K562 (cell line): Measurements from ENCODE around the gene SYNRG. TPM values are rescaled to one million over a fixed set of nuclear protein-coding genes. Genes with fewer than 3 reads are reported as not detected.

Experiments used
- ATAC-seq: fragments of 200-7000 bp; cut with Tn5 transposase; 3 replicates; pipeline ENCODE4 v1.9.1; 2020; ENCODE audit warnings: moderate library complexity
- BruUV-seq: library from RNA; stranded (reverse); fragments of 400-500 nt; replicated peaks from 2 replicates; lab custom pipeline; 2021; lab: Mats Ljungman, UMichigan
- CTCF ChIA-PET: fragments of 300-600 bp; formaldehyde crosslinking; extraction: SDS; loops from one replicate; lab custom pipeline; 2021; ENCODE audit warnings: low intra/inter-chr PET ratio; lab: Yijun Ruan, JAX
- POLR2A ChIA-PET: fragments of 300-600, 350-650 bp; sonication (Branson Sonifier 250); formaldehyde crosslinking; extraction: SDS; loops from one replicate; lab custom pipeline; 2021; ENCODE audit warnings: antibody characterized with exemption, inconsistent platforms; lab: Yijun Ruan, JAX
- DNase-seq, 4 experiments: peaks; one replicate each; pipeline versions ENCODE4 v3.0.0 to v3.0.0-alpha.2; 2011 to 2018; ENCODE audit warnings: low spot score in 3 of 4, mixed read lengths in 3 of 4; ENCODE audit errors: extremely low read depth in 1 of 4
- FAIRE-seq: peaks from 2 replicates; lab custom pipeline; 2011; peaks lifted over from hg19 to GRCh38; lab: Jason Lieb, UNC
- H2AFZ ChIP-seq: 2 replicates; pipeline ENCODE4 v1.6.0; 2011; ENCODE audit warnings: low read depth, low read length, control low read depth, inconsistent platforms
- H3K27ac ChIP-seq: fragments of 200-600 bp; 3 replicates; pipeline ENCODE4 v1.8.0; 2011; ENCODE audit warnings: low read depth, mild to moderate bottlenecking, control low read depth, inconsistent platforms, low read length, moderate library complexity, mixed read lengths; ENCODE audit errors: extremely low read depth
- H3K27me3 ChIP-seq, 2 experiments: fragments of 300-600 bp in 1 of 2; 2 replicates in 1 of 2; 3 replicates in 1 of 2; pipeline versions ENCODE4 v1.6.0 to v1.8.0; 2011; ENCODE audit warnings: inconsistent platforms in 2 of 2, low read length in 2 of 2, mild to moderate bottlenecking in 1 of 2, mixed read lengths in 1 of 2, moderate library complexity in 1 of 2; ENCODE audit not compliant: control insufficient read depth in 2 of 2, insufficient read depth in 2 of 2
- H3K36me3 ChIP-seq: fragments of 300-600 bp; 3 replicates; pipeline ENCODE4 v1.8.0; 2011; ENCODE audit warnings: mild to moderate bottlenecking, low read length, inconsistent platforms; ENCODE audit not compliant: control insufficient read depth, insufficient read depth
- H3K4me1 ChIP-seq, 2 experiments: fragments of 200-600 bp in 1 of 2; replicated peaks in 1 of 2; 2 replicates in 1 of 2; 3 replicates in 1 of 2; pipeline versions ENCODE4 v1.5.1 to v1.8.0; 2011; ENCODE audit warnings: inconsistent platforms in 2 of 2, low read length in 2 of 2, mild to moderate bottlenecking in 1 of 2, mixed read lengths in 1 of 2, moderate library complexity in 1 of 2; ENCODE audit not compliant: control insufficient read depth in 2 of 2, insufficient read depth in 2 of 2
- H3K4me2 ChIP-seq: 2 replicates; pipeline ENCODE4 v1.6.1; 2011; ENCODE audit warnings: low read length, control low read depth, inconsistent platforms, mixed read lengths; ENCODE audit not compliant: insufficient read depth
- H3K4me3 ChIP-seq: fragments of 200-600 bp; sonication (generic), shearing (Covaris generic); 2 replicates; pipeline ENCODE4 v1.5.1; 2016; ENCODE audit warnings: control low read depth, inconsistent platforms
- H3K79me2 ChIP-seq: fragments of 200-600 bp; 3 replicates; pipeline ENCODE4 v1.8.0; 2011; ENCODE audit warnings: low read length, inconsistent platforms; ENCODE audit not compliant: control insufficient read depth, insufficient read depth
- H3K9ac ChIP-seq, 2 experiments: 2 replicates each; pipeline versions ENCODE4 v1.6.0 to v1.6.1; 2011; ENCODE audit warnings: low read depth in 2 of 2, low read length in 2 of 2, control low read depth in 1 of 2, inconsistent platforms in 1 of 2, mild to moderate bottlenecking in 1 of 2, mixed read lengths in 1 of 2; ENCODE audit not compliant: insufficient read depth in 1 of 2
- H3K9me1 ChIP-seq: one replicate; pipeline ENCODE4 v1.6.0; 2011; ENCODE audit warnings: inconsistent platforms, mild to moderate bottlenecking, low read length, moderate library complexity; ENCODE audit not compliant: control insufficient read depth, insufficient read depth
- H3K9me3 ChIP-seq: replicated peaks from 2 replicates; pipeline ENCODE4 v1.5.1; 2011; ENCODE audit warnings: low read depth, low read length, inconsistent platforms; ENCODE audit not compliant: control insufficient read depth, insufficient read depth
- H4K20me1 ChIP-seq: replicated peaks from 2 replicates; pipeline ENCODE4 v1.6.1; 2011; ENCODE audit warnings: low read length, inconsistent platforms, mixed read lengths; ENCODE audit not compliant: control insufficient read depth, insufficient read depth
- MEIS2 ChIP-seq: fragments of 450-650 bp; IDR thresholded peaks from 2 replicates; pipeline ENCODE4 v1.6.1; 2014; ENCODE audit warnings: mild to moderate bottlenecking; ENCODE audit not compliant: partially characterized antibody
- PBX2 ChIP-seq, 2 experiments: IDR thresholded peaks in 1 of 2; conservative IDR thresholded peaks in 1 of 2; 2 replicates each; pipeline ENCODE4 v1.6.1; 2016; ENCODE audit warnings: low read depth in 2 of 2, mild to moderate bottlenecking in 1 of 2, missing compliant biosample characterization in 1 of 2, missing genetic modification characterization in 1 of 2, moderate library complexity in 1 of 2
- PKNOX1 ChIP-seq: fragments of 450-650 bp; IDR thresholded peaks from 2 replicates; pipeline ENCODE4 v1.6.1; 2016
- REST ChIP-seq, 2 experiments: fragments of 450-650 bp; formaldehyde crosslinking in 1 of 2; IDR thresholded peaks; 2 replicates each; pipeline versions ENCODE4 v1.4.0 to v1.6.1; 2014 to 2020; ENCODE audit warnings: mild to moderate bottlenecking in 2 of 2, borderline replicate concordance in 1 of 2, low read depth in 1 of 2
- SRSF1 ChIP-seq: fragments of 200-400 bp; formaldehyde crosslinking; IDR thresholded peaks from 2 replicates; pipeline ENCODE4 v1.6.1; 2017; ENCODE audit warnings: mild to moderate bottlenecking, low read depth, low read length, moderate library complexity
- TBP ChIP-seq: optimal IDR thresholded peaks from 2 replicates; pipeline ENCODE3; 2011; ENCODE audit warnings: low read depth, low read length, improper control_type of control experiment
- WGBS: fragments of 100-300 bp; shearing (Covaris generic); methylation state at CpG from one replicate; pipeline ENCODE4 v1.1.6; 2016; ENCODE audit warnings: low coverage, mixed read lengths; ENCODE audit not compliant: insufficient coverage; ENCODE audit errors: missing lambda C conversion rate; 5-methylcytosine and 5-hydroxymethylcytosine counted together
- in situ Hi-C: fragments of 300-500 bp; cut with MboI; formaldehyde crosslinking; loops from 4 replicates; pipeline ENCODE4 v1.15.0; 2018; ENCODE audit warnings: inconsistent platforms, mixed read lengths
- intact Hi-C: fragments of 100-400 bp; cut with micrococcal nuclease; formaldehyde crosslinking; loops from 2 replicates; pipeline ENCODE4 v1.14.2; 2022
- polyA plus RNA-seq, 8 experiments: library from polyadenylated mRNA; depleted of rRNA in 4 of 8; stranded (reverse) in 5 of 8; unstranded in 3 of 8; fragments of >200 nt; fragmentation: Nextera tagmentation in 2 of 8; fragmentation: Illumina TruSeq in 1 of 8; extraction: Ambion mirVana in 2 of 8; extraction: Trizol in 1 of 8; gene quantifications; 2 replicates each; pipeline versions ENCODE4 v1.2.1 to v1.2.3, GENCODE V29; 2011 to 2014; ENCODE audit warnings: inconsistent platforms in 1 of 8, missing spikeins in 1 of 8
- total RNA-seq, 7 experiments: library from RNA; depleted of rRNA in 6 of 7; stranded (reverse); fragments of >200 nt in 6 of 7; fragmentation: Illumina TruSeq in 2 of 7; extraction: Trizol in 2 of 7; gene quantifications; 2 replicates each; pipeline versions ENCODE4 v1.2.1 to v1.2.3, GENCODE V29; 2011 to 2021; ENCODE audit warnings: low replicate concordance in 1 of 7

Gene SYNRG
- total and polyA plus RNA-seq, 9 of the 15 experiments (the other 6 are each of a cell fraction or from before 2014, with no cell fraction given), result 2.9 to 28.2 (median 15.1) TPM

GRCh38 chr17:37651849-37652248 lies 42.6 kb upstream of the SYNRG start:
- in situ Hi-C loops (no loop called here), intact Hi-C loops (loop anchor here (2.0 to 5.0 kb wide), 2 partner anchors 120 to 165 kb away; no protein-coding TSS in a partner anchor)
- WGBS, result 0% methylated on average over 2 of the region's 2 CpGs
- no peaks in the 10 kb centered on the region for H4K20me1 ChIP-seq
- FAIRE-seq (no peak), DNase-seq (no peak), ATAC-seq (no peak)
- H3K79me2 ChIP-seq, result no peaks in the 10 kb centered on the region
- no peaks in the 10 kb centered on the region for H3K4me1 ChIP-seq
- H3K36me3 ChIP-seq, result no peaks in the 10 kb centered on the region
- no peak overlapping the region for H3K27ac ChIP-seq
- H3K4me2 ChIP-seq, result no peak overlapping the region
- BruUV-seq, result no TSS peak
- CTCF ChIA-PET, result no interaction called here
- H3K9me3 ChIP-seq, result no peaks in the 10 kb centered on the region
- no peak overlapping the region for H3K4me3 ChIP-seq
- H2AFZ ChIP-seq, result no peak overlapping the region
- TF ChIP-seq MEIS2, result peak; percentile 59
- TF ChIP-seq TBP, result no peak
- TF ChIP-seq REST (IDR thresholded peaks at IDR 0.05; ENCODE audit: borderline replicate concordance), result no peak
- no peak for TF ChIP-seq REST (CRISPR knock-in tag; IDR thresholded peaks at IDR 0.05; ENCODE audit: low read depth)
- peak; percentile 46; the same call in 1 of the 2 replicates for TF ChIP-seq PKNOX1
- no peak for TF ChIP-seq PBX2 (CRISPR knock-in tag; IDR thresholded peaks at IDR 0.05; ENCODE audit: low read depth)
- TF ChIP-seq PBX2 (tag; conservative IDR thresholded peaks at IDR 0.05; ENCODE audit: low read depth), result peak; percentile 69
- TF ChIP-seq SRSF1, result no peak
- H3K27me3 ChIP-seq, result peaks cover 0 to 9% of the 10 kb centered on the region in 2 experiments; a peak in 4 of 5 replicates
- H3K9me1 ChIP-seq, result no peaks in the 10 kb centered on the region
- no peak overlapping the region for H3K9ac ChIP-seq
- POLR2A ChIA-PET, result no interaction called here
